ENCODE data around the gene RAD50.

Gene RAD50

DNA sequence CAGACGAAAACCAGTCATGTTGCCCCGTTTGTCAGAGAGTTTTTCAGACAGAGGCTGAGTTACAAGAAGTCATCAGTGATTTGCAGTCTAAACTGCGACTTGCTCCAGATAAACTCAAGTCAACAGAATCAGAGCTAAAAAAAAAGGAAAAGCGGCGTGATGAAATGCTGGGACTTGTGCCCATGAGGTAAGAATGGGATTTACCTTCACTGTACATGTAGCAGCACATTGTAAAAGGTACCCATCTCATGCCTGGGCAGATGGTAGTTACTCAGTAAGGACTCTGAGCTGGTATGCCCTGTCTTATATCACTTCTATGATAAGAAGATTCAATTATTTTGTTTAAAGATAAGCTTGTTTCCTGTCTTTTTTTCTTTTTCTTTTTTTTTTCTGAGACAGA is 38.8 kb downstream of the RAD50 start:
- H3K36me3 ChIP-seq (ENCODE audit: control insufficient read depth in 1 of 2, insufficient read depth in 2 of 2, low read length in 2 of 2): peaks cover 3 to 7% of the 10 kb centered on the region in 2 experiments
- no CpG with 5 or more reads among the region's 5 CpGs for WGBS (ENCODE audit: extremely low coverage, insufficient coverage, insufficient read length)

DNA sequence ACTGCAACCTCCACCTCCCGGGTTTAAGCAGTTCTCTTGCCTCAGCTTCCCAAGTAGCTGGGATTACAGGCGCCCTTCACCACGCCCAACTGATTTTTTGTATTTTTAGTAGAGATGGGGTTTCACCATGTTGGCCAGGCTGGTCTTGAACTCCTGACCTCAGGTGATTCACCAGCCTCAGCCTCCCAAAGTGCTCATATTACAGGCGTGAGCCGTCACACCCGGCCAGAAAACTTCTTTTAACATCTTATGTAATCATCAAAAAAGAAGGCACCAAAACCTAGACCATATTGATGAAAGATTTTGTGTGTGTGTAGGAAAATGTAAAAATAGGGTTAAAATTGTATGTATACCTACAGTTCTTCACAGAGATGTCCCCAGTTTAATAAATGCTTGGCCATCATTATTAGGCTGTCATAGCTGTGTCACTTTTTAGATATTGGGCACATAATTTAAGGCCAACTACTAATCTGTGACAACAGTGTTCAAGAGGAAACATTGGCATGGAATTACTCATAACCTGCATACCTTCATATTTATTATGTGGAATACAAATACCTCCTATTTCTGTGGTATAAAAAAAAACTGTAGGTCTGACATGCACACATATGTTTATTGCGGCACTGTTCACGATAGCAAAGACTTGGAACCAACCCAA is 44.4 kb downstream of the RAD50 start:
- H3K4me1 ChIP-seq (ENCODE audit: control insufficient read depth in 1 of 2, insufficient read depth in 2 of 2, low read length in 2 of 2): no peaks in the 10 kb centered on the region
- no peaks in the 10 kb centered on the region for H3K79me2 ChIP-seq (ENCODE audit: control insufficient read depth, insufficient read depth, low read length, poor library complexity)
- H3K9me3 ChIP-seq (ENCODE audit: insufficient read depth, low read depth, low read length): no peaks in the 10 kb centered on the region
- H2BK12ac ChIP-seq (ENCODE audit: low read length): no peak overlapping the region
- H3K4me2 ChIP-seq (ENCODE audit: low read length): no peak overlapping the region
- no peak for DNase-seq
- no peak overlapping the region for H4K12ac ChIP-seq (ENCODE audit: low read depth, low read length)
- H2BK120ac ChIP-seq (ENCODE audit: insufficient read depth, low read length, poor library complexity): no peak overlapping the region
- H3K79me1 ChIP-seq (ENCODE audit: low read length): no peaks in the 10 kb centered on the region
- H3K14ac ChIP-seq (ENCODE audit: low read length): no peak overlapping the region
- H3K4ac ChIP-seq (ENCODE audit: low read depth, low read length): no peak overlapping the region
- no peak overlapping the region for H3K27ac ChIP-seq (ENCODE audit: low read depth, low read length)
- no peak overlapping the region for H2AFZ ChIP-seq (ENCODE audit: insufficient read depth, low read length, poor library complexity)
- no peak overlapping the region for H3K18ac ChIP-seq (ENCODE audit: low read length)
- H2BK5ac ChIP-seq (ENCODE audit: low read depth, low read length, poor library complexity): no peak overlapping the region
- no peak overlapping the region for H4K91ac ChIP-seq (ENCODE audit: low read depth, low read length)
- no peaks in the 10 kb centered on the region for H3K27me3 ChIP-seq (ENCODE audit: insufficient read depth, low read length)
- H4K8ac ChIP-seq (ENCODE audit: low read depth, low read length): no peak overlapping the region
- no CpG with 5 or more reads among the region's 8 CpGs for WGBS (ENCODE audit: extremely low coverage, insufficient coverage, insufficient read length)
- H3K23ac ChIP-seq (ENCODE audit: low read length): no peak overlapping the region
- no peak overlapping the region for H3K4me3 ChIP-seq (ENCODE audit: low read depth, low read length)
- H2AK5ac ChIP-seq (ENCODE audit: low read length): no peak overlapping the region
- H3K9ac ChIP-seq (ENCODE audit: low read length): no peak overlapping the region
- peaks cover 5 to 15% of the 10 kb centered on the region in 2 experiments for H3K36me3 ChIP-seq (ENCODE audit: control insufficient read depth in 1 of 2, insufficient read depth in 2 of 2, low read length in 2 of 2)

More for the DNA sequence above, 38.8 kb downstream of the RAD50 start:
- no peak overlapping the region for H3K18ac ChIP-seq (ENCODE audit: low read length)
- no peak overlapping the region for H3K14ac ChIP-seq (ENCODE audit: low read length)
- no peaks in the 10 kb centered on the region for H3K79me1 ChIP-seq (ENCODE audit: low read length)
- H2BK120ac ChIP-seq (ENCODE audit: insufficient read depth, low read length, poor library complexity): no peak overlapping the region
- H3K4me1 ChIP-seq (ENCODE audit: control insufficient read depth in 1 of 2, insufficient read depth in 2 of 2, low read length in 2 of 2): peaks cover 0 to 3% of the 10 kb centered on the region in 2 experiments
- no peak overlapping the region for H2AK5ac ChIP-seq (ENCODE audit: low read length)
- H3K79me2 ChIP-seq (ENCODE audit: control insufficient read depth, insufficient read depth, low read length, poor library complexity): no peaks in the 10 kb centered on the region
- no peak overlapping the region for H2BK5ac ChIP-seq (ENCODE audit: low read depth, low read length, poor library complexity)
- no peak overlapping the region for H3K9ac ChIP-seq (ENCODE audit: low read length)
- no peak overlapping the region for H3K27ac ChIP-seq (ENCODE audit: low read depth, low read length)
- H3K4me2 ChIP-seq (ENCODE audit: low read length): no peak overlapping the region
- H3K9me3 ChIP-seq (ENCODE audit: insufficient read depth, low read depth, low read length): no peaks in the 10 kb centered on the region
- H3K4me3 ChIP-seq (ENCODE audit: low read depth, low read length): no peak overlapping the region
- H3K27me3 ChIP-seq (ENCODE audit: insufficient read depth, low read length): no peaks in the 10 kb centered on the region
- H3K4ac ChIP-seq (ENCODE audit: low read depth, low read length): no peak overlapping the region
- H4K12ac ChIP-seq (ENCODE audit: low read depth, low read length): no peak overlapping the region
- H4K8ac ChIP-seq (ENCODE audit: low read depth, low read length): no peak overlapping the region
- H3K23ac ChIP-seq (ENCODE audit: low read length): no peak overlapping the region
- no peak overlapping the region for H2AFZ ChIP-seq (ENCODE audit: insufficient read depth, low read length, poor library complexity)
- no peak overlapping the region for H2BK12ac ChIP-seq (ENCODE audit: low read length)
- H4K91ac ChIP-seq (ENCODE audit: low read depth, low read length): no peak overlapping the region
- no peak for DNase-seq

DNA sequence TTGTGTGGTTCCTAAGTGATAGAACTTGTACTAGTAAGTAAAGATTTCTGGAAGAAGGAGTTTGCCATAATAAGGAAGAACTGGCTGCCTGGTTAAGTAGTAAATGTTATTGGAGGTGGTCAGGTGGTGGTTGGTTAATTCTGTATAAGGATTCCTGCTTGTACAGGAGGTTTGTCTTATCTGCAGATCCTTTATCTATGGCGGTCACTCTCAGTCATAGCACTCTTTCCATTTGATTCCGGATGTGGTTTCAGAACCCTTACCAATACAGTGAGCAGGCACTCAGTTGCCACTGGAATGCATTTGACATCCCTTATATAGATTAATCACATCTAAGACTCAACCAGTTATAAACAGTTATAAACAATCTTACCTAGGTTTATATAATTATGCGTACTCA is 50.3 kb downstream of the RAD50 start:
- Histone ChIP-seq H3K4ac (ENCODE audit: low read depth, low read length) (no peak overlapping the region), H4K91ac (ENCODE audit: low read depth, low read length) (no peak overlapping the region), H2BK12ac (ENCODE audit: low read length) (no peak overlapping the region), H3K79me2 (ENCODE audit: control insufficient read depth, insufficient read depth, low read length, poor library complexity) (no peaks in the 10 kb centered on the region), H3K4me1 (ENCODE audit: control insufficient read depth in 1 of 2, insufficient read depth in 2 of 2, low read length in 2 of 2) (no peaks in the 10 kb centered on the region), H2BK120ac (ENCODE audit: insufficient read depth, low read length, poor library complexity) (no peak overlapping the region), H3K4me2 (ENCODE audit: low read length) (no peak overlapping the region), H3K4me3 (ENCODE audit: low read depth, low read length) (no peak overlapping the region), H3K36me3 (ENCODE audit: control insufficient read depth in 1 of 2, insufficient read depth in 2 of 2, low read length in 2 of 2) (peaks cover 8 to 11% of the 10 kb centered on the region in 2 experiments), H3K27me3 (ENCODE audit: insufficient read depth, low read length) (no peaks in the 10 kb centered on the region), H2AFZ (ENCODE audit: insufficient read depth, low read length, poor library complexity) (no peak overlapping the region), H4K12ac (ENCODE audit: low read depth, low read length) (no peak overlapping the region), H3K79me1 (ENCODE audit: low read length) (no peaks in the 10 kb centered on the region), H3K18ac (ENCODE audit: low read length) (no peak overlapping the region), H3K27ac (ENCODE audit: low read depth, low read length) (no peak overlapping the region), H2AK5ac (ENCODE audit: low read length) (no peak overlapping the region), H3K14ac (ENCODE audit: low read length) (no peak overlapping the region), H2BK5ac (ENCODE audit: low read depth, low read length, poor library complexity) (no peak overlapping the region), H3K23ac (ENCODE audit: low read length) (no peak overlapping the region), H3K9me3 (ENCODE audit: insufficient read depth, low read depth, low read length) (no peaks in the 10 kb centered on the region), H4K8ac (ENCODE audit: low read depth, low read length) (no peak overlapping the region), H3K9ac (ENCODE audit: low read length) (no peak overlapping the region)
- DNase-seq: no peak
- no CpG with 5 or more reads among the region's 3 CpGs for WGBS (ENCODE audit: extremely low coverage, insufficient coverage, insufficient read length)

DNA sequence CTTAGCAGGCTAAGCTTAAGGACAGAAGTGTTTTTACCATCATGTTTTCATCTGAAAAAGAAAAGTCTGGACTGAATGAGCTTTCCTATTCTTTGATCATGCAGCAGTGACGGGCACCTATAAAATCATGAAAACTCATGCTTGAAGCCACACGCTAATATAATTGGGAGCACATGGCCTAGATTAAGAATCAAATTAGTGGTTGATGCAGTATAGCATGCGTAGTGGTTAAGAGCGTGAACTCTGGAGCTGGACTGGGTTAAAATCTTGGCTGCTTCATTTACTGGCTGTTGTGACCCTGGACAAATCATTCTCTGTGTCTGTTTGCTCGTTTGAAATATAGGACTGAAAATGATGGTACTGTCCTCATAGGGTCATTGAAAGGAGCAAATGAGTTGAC is 51.3 kb downstream of the RAD50 start:
- no peak overlapping the region for H4K12ac ChIP-seq (ENCODE audit: low read depth, low read length)
- H3K4me3 ChIP-seq (ENCODE audit: low read depth, low read length): no peak overlapping the region
- H3K36me3 ChIP-seq (ENCODE audit: control insufficient read depth in 1 of 2, insufficient read depth in 2 of 2, low read length in 2 of 2): peaks cover 8 to 11% of the 10 kb centered on the region in 2 experiments
- H3K23ac ChIP-seq (ENCODE audit: low read length): no peak overlapping the region
- no peak overlapping the region for H4K91ac ChIP-seq (ENCODE audit: low read depth, low read length)
- H3K79me1 ChIP-seq (ENCODE audit: low read length): no peaks in the 10 kb centered on the region
- no peak overlapping the region for H2AFZ ChIP-seq (ENCODE audit: insufficient read depth, low read length, poor library complexity)
- H4K8ac ChIP-seq (ENCODE audit: low read depth, low read length): no peak overlapping the region
- no peak overlapping the region for H3K27ac ChIP-seq (ENCODE audit: low read depth, low read length)
- no peaks in the 10 kb centered on the region for H3K27me3 ChIP-seq (ENCODE audit: insufficient read depth, low read length)
- no peaks in the 10 kb centered on the region for H3K79me2 ChIP-seq (ENCODE audit: control insufficient read depth, insufficient read depth, low read length, poor library complexity)
- H3K4ac ChIP-seq (ENCODE audit: low read depth, low read length): no peak overlapping the region
- H3K4me2 ChIP-seq (ENCODE audit: low read length): no peak overlapping the region
- no peak for DNase-seq
- H3K4me1 ChIP-seq (ENCODE audit: control insufficient read depth in 1 of 2, insufficient read depth in 2 of 2, low read length in 2 of 2): no peaks in the 10 kb centered on the region
- no CpG with 5 or more reads among the region's 5 CpGs for WGBS (ENCODE audit: extremely low coverage, insufficient coverage, insufficient read length)
- H2BK12ac ChIP-seq (ENCODE audit: low read length): no peak overlapping the region
- H2BK120ac ChIP-seq (ENCODE audit: insufficient read depth, low read length, poor library complexity): no peak overlapping the region
- H3K14ac ChIP-seq (ENCODE audit: low read length): no peak overlapping the region
- H2BK5ac ChIP-seq (ENCODE audit: low read depth, low read length, poor library complexity): no peak overlapping the region
- H3K9ac ChIP-seq (ENCODE audit: low read length): no peak overlapping the region
- no peaks in the 10 kb centered on the region for H3K9me3 ChIP-seq (ENCODE audit: insufficient read depth, low read depth, low read length)
- no peak overlapping the region for H2AK5ac ChIP-seq (ENCODE audit: low read length)
- no peak overlapping the region for H3K18ac ChIP-seq (ENCODE audit: low read length)
